HG03457 (cell line): ENCODE results near the gene SRSF6.
"Not testable (repeated sequence)": the region's sequence is repeated elsewhere in the genome, so short reads cannot be mapped to it uniquely, and the experiment has no call there.

Experiments used
- ATAC-seq: cut with Tn5 transposase; IDR thresholded peaks from one replicate; pipeline ENCODE4 v1.9.1; 2021; ENCODE audit warnings: moderate number of reproducible peaks; ENCODE audit not compliant: unreplicated experiment

The SRSF6 gene

DNA sequence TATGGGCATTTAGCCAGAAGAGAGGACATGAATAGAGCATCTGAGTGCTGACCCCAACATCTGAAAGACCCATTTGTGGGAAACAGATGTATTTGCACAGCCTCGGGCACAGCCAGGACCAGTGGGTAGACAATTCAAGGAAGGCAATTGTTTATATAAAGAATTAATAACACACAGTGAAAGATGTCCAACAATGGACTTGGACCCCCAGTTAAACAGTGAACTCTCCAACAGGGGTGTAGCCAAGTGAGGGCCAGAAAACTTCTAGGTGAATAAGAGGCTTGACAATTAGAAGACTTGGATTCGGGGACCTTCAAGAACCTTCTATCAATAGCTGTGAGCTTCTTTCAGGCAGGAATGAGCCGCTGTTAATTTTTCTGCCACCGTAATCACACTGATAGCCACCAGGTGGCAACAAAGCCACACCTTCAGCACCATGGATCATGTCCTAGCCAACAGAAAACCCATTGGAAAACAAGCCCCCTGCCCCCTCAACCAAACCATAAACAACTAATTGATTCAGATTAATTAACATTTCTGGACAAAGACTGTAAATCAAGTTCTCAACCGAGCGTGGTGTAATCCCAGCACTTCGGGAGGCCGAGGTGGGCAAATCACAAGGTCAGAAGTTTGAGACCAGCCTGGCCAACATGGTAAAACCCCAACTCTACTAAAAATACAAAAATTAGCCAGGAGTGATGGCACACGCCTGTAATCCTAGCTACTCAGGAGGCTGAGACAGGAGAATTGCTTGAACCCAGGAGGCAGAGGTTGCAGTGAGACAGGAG is 8.8 kb upstream of the SRSF6 start:
- no peak for ATAC-seq

DNA sequence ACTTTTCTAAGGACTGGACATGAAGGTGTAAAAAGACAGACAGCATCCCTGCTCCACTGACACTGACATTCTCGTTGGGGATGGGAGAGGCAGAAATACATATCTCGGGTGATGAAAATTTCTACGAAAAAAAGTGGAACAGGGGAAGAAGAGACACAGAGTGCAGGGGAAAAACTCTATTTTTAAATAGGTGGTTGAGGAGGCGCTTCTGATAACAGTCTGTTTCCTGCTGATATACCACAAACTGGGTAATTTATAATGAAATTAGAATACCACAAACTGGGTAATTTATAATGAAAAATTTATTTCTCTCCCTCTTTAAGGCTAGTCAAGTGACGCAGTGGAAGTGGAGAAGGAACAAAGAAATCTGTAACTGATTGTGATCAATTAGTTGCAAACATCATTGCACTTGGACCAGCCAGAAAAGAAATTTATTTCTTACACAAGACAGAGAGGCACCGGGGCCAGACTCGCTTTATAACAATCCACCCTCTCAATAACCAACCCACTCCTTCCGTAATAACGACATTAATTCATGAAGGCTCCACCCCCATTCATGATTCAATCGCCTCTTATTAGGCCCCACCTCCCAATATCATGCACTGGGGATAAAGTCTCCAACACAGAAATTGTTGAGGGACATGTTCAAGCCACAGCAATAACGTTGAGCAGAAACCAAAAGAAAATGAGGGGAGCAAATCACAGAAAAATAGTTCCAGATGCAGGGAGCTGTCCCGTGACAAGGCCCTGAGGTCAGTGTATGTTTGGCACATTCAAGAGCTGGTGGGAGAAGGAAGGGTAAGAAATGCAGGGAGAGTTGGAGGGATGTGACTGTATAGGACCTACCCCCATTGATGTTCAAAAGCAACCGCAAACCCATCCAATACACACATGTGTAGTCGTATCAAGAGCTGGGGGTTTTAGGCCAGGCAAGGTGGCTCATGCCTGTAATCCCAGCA is 6.6 kb upstream of the SRSF6 start:
- ATAC-seq, result no peak

DNA sequence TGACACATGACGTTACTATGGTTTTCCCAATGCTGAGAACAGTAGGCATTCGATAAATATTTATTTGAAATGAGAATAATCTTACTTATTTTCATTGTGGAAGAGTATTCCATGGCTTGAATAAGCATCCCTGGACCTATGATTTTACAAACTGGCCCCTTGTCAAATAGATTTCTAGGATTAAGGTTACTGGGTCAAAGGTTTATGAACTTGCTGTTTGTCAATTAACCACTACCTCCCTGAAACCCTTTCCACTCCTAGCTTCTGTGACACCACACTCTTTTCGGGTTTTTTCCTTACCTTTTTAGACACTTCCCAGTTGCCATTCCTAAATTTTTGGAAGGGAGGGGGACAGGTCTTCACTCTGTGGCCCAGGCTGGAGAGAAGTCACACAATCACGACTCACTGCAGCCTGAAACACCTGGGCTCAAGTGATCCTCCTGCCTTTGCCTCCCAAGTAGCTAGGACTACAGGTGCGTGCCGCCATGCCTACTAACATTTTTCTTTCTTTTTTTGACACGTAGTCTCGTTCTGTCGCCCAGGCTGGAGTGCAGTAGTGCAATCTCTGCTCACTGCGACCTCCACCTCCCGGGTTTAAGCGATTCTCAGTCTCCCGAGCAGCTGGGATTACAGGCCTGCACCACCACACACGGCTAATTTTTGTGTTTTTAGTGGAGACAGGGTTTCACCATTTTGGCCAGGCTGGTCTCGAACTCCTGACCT is 5.1 kb upstream of the SRSF6 start:
- no peak for ATAC-seq

DNA sequence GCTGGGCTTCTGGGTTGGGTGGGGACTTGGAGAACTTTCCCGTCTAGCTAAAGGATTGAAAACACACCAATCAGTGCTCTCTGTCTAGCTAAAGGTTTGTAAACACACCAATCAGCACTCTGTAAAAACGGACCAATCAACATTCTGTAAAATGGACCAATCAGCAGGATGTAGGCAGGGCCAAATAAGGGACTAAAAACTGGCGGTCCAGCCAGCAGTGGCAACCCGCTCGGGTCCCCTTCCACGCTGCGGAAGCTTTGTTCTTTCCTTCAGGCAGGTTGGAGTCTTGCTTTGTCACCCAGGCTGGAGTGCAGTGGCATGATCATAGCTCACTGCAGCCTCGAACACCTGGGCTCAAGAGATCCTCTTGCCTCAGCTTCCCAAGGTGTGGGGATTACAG is 1.4 kb upstream of the SRSF6 start:
- ATAC-seq, result not testable (repeated sequence)

DNA sequence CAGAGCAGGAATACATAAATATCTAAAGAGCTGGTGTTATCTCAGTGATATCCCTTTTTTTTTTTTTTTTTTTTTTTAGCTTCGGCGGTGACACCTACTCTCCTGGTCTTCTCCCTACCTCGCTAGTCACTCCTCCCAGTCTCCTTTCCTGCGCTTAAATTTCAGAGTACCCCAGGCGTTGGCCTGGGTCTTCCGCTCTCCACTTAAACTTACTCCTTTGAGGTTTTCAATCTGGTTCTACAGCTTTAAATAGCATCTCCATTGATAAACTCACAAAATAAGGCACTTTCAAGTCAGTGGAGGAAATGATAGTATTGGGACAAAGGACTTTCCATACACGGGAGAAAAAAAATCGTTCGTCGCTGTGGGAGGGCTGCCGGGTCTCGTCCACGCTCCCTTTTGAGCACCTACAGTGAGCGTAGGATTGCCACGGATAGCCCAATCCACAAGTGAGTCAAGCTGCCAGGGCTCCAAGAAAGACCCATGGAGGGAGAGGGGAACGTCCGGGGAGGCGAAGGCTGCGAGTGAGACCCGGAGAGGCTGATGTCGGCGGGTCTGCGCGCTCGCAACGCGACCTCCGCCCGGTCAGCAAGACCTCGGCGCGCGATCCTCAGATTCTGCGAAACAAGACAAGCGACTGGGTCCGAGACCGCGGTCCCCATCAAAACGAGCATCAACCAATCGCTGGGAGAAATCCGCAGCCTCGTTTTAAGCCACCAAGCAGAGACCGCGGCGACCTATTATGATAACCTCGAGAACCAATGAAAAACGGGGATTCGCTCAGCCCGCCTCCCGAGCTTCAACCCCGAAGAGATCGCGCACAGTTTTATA is 672 bp upstream of the SRSF6 start:
- ATAC-seq, result peak; percentile 68

DNA sequence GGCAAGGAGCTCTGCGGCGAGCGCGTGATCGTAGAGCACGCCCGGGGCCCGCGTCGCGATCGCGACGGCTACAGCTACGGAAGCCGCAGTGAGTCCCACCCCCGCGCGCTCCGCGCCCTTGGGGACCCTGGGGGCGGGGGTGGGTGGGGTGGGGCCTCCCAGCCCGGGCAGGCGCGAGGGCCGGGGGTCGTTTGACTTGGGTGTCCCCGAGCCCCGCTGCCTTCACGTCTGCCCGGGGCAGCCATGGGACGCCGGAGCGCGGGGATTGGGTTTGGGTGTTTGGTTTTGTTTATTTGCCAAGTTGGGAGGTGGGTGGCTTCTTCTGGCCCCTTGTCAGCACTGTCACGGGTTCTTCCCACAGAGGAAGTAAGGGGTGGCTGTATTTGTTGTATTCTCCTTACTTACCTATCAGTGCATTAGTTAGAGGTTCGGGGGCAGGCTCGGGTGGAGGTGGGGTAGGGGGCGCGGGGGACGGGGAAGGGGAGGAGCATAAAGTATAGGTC is 777 bp downstream of the SRSF6 start:
- ATAC-seq, result no peak

DNA sequence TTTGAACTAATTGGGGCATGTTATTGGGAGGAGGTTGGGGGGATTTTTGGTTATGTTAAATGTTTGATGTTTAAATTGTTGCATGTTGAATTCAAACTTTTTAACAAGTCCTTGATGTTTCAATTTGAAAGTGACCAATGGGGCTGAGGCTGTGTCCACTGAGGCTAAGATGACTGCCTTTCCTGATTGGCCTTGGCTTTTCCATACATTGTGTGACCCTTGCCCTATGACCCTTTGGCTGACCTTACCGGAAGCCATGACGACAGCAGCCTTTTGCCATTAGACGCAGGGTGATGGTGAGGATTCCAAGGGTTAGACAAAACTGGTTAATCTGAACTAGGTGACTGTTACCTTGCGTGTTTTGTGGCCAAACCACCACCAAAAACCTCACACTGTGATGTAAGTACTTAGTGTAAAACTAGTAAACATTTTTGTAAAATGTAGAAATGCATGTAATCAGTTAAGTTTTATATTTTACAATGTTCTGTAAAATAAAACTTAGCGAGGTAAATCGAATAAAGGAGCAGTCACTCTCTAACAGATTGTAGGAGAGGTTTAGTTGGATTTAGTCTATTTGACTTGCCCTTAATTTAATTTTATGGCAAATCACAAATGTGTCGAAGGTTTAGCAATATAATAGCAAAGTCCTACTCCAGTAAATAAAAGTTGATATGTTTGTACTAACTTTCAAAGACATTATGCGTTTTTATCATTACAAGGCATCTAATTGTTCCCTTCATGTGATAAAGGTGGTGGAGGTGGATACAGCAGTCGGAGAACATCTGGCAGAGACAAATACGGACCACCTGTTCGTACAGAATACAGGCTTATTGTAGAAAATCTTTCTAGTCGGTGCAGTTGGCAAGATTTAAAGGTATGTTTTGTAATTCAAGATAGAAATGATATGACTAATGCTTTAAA is 1.6 kb downstream of the SRSF6 start:
- ATAC-seq, result no peak

DNA sequence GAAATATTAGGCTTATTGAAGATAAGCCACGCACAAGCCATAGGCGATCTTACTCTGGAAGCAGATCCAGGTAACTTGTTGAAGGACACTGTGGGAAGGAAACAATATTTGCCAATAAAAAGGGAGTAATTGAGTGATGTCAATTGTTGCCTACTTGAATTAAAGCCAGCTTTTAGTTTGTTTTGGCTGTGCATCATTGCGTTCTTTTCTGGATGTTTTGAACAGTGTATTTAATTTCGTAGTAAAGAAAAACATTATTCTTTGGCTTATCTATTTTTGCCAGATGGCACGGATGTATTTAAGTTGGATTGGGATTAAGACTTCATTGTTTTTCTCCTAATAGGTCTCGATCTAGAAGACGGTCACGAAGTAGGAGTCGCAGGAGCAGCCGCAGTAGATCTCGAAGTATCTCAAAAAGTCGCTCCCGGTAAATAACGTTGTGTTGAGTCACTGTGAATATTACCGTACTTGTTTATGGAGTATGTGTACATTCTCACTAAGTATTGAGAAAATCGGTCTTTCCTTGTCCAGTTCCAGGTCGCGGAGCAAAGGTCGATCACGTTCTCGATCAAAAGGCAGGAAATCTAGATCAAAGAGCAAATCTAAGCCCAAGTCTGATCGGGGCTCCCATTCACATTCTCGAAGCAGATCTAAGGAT is 2.6 kb downstream of the SRSF6 start:
- ATAC-seq, result no peak

DNA sequence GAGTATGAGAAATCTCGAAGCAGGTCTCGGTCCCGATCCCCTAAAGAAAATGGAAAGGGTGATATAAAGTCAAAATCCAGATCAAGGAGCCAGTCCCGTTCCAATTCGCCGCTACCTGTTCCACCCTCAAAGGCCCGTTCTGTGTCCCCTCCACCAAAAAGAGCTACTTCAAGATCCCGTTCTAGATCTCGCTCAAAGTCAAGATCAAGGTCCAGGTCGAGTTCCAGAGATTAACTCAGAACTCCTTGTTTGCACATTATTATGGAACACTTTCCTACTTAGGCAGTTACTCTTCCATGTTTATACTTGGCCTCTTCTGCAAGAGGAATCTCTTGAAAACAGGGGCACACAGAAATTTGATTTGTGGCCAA is 3.1 kb downstream of the SRSF6 start:
- ATAC-seq, result no peak

DNA sequence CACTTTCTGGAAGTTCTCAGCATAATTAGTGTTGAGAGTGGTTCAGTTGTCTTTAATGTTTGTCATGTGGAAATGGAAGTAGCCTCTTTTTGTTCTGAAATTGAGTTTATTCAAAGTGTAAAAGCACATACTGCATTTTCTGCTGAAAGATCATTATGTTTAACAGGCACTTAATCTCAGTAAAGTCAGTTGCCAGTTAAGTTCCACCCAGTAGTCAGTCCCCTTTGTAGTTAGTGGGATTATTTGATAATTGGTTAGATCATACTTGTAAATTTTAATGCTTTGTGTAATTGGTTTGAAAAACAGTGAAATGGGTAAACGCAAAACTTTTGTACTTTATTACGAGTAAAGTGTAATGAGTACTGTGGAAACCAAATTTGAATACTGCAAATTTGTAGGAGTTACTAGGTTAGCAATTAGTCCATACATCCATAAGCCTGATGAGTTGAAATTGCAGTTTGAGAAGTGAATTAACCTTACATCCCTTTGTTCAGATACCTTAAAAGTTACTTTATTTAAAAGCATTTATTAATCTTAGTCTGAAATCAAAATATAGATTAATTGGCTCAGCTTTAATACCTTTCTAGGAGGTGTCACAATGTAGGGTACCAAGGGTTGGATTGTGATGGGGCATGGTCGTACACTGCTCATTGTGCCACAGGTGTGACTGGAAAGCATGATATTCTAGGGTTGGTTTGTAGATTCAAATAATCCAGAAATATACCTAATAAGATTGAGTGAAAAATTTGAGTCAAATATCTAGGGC is 4.4 kb downstream of the SRSF6 start:
- ATAC-seq, result no peak

DNA sequence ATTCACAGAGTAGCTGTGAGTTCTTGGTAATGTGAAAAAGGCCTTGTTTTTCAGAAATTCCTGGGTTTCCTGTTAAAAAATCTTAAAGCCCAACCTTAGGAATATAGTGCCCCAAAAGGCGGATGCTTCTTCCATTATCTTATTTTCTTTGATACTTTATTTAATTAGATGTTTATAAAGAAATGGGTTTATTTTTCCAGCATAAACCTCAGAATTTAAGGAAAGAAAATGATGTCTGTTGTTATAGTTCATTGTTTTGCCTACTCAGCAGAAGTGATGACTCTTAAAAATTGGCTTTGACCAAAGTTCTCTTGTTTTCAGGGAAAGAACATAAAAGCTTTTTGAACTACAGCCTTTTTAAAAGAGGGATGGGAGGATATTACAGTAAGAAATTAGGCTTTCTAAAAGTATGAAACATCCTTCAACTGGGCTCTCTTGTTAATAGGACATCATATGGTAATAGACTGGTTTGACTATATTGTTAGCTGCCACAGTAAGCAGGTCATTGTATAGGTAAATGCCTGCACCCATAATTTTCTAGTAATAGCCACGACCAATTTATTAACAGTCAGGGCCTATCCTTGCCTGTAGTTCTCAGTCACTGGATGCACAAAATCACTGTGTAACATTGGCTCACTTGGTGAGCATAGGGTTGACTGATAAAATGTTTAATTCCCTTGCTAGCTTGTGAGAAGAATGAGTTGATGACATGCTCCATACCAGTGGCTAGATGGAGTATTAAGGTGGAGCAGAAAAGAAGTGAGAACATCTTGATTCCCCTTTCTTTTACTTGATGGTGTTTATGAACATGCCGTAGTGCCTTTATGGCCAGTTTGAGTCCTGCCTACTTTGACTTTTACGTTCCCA is 5.2 kb downstream of the SRSF6 start:
- no peak for ATAC-seq

DNA sequence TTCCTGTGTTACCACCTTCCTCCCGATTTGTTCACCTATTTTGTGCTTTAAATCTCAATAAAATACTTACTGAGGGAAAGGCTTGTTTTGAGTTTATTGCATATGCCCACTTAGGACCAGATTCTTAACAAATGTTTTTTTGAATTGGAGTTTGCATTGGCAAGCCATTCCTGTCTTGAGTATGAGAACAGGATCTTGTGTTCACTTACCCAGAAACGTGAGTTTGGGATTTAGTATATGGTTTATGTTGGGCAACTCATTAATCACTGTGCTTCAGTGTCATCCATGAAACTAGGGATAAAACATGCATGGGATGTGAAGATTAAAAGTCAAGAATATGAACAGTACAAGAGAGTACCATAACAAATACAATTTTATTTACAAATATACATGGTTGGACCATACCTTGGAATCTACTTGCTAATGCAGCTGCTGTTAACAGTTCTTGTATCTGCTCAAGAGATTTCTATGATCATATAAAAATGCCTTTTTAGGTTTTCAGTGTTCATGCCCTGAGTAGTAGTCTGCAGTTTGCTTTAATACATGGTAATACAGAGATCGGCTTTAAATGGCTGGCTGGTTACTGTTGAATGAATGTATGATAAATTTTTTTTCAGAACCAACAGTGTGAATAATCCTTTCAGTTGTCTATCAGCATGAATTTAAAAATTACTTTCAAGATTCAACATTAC is 6.0 kb downstream of the SRSF6 start:
- no peak for ATAC-seq

DNA sequence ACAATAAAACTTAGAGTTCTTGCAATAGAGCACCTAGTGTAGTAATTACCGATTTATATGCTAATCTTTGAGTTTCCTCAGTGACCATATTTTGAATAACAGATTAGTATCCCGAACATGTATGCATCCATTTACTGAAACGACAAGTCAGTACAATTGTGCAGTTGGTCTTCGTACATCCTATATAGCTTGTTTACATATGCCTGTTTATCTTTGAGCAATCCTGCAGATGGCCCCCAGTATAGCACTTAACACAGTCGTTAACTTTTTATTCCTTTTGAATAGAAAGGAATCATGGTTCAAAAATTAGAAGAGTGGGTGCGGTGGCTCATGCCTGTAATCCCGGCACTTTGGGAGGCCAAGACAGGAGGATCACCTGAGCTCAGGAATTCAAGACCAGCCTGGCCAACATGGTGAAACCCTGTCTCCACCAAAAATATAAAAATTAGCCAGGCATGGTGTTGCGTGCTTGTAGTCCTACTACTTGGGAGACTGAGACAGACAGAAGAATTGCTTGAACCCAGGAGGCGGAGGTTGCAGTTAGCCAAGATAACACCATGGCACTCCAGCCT is 6.6 kb downstream of the SRSF6 start:
- no peak for ATAC-seq

DNA sequence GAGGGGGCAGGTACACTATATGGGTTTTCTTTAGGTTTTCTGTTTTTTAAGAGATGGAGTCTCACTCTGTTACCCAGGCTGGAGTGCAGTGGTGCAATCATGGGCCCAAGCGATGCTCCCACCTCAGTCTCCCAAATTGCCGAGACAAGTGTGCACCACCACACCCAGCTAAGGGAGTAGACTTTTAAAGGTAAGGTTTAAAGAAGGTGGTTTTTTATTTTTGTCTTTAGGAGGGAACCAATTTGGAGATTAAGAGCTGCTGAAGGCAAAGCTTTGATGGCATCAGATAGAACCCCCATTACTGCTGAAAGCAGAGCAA is 7.9 kb downstream of the SRSF6 start:
- ATAC-seq, result no peak

DNA sequence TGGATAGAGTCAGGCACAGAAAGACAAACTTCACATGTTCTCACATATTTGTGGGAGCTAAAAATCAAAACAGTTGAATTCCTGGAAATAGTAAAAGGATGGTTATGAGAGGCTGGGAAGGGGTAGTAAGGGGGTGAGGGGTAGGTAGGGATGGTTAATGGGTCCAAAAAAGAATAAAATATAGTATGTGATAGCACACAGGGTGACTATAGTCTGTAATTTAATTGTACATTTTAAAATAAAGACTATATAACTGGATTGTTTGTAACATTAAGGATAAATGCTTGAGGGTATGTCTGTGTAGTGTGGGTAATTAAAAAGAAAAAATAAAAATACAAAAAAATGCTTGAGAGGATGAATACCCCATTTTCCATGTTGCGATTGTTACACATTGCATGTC is 9.9 kb downstream of the SRSF6 start:
- ATAC-seq, result no peak

DNA sequence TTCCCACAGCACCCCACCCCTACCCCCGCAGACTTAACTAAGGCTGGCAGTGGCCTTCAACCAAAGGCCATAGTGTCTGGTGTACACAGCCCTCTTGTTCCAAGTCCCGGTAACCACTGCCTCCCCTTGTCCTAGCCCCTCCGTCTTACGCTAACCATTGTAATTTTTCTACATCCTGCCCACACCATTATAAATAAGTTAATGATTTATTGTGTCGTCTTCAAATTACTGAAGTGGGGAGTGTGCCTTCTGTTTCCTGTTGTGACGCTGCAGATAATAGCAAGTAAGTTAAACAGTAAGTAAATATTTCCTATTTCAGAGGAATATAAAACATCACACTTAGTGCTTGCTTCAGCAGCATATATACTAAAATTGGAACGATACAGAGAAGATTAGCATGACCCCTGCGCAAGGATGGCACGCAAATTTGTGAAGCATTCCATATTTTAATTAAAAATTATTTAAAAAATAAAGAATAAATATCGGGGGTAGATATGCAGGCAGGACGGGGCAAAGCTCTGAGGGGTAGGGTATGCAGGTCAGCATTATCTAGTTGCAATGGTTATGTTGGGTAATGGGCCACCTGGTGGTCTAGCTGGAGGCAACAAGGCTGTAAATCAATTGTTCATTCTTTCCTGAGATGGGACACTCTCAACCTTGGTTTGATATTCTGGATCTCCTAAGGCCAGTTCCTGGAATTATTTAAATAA is 15.1 kb downstream of the SRSF6 start:
- ATAC-seq, result no peak
